HG03342 (cell line): ENCODE results near the gene LRP1B.

ENCODE experiments used
- ATAC-seq: cut with Tn5 transposase; IDR thresholded peaks from one replicate; pipeline ENCODE4 v1.9.1; 2021; ENCODE audit warnings: mild to moderate bottlenecking, moderate library complexity; ENCODE audit not compliant: unreplicated experiment

Gene LRP1B

DNA sequence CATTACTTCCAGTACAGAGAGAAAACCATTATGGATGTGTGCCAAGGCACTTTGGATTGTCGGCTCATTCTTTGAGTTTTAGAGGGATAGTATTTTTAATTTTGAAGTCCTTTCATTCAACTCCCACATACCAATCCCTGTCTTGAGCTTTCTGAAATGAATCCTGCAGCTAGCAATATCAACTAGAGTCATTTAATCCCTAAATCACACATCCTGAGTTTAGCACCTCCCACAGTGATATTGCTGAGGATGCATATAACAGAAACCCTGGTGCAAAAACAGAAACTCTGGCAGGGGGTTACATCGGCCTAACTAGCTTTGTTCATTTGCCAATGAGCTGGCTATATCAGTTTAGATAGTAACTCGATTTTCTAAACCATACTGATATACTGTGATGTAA lies 427.3 kb downstream of the LRP1B start:
- no peak for ATAC-seq

DNA sequence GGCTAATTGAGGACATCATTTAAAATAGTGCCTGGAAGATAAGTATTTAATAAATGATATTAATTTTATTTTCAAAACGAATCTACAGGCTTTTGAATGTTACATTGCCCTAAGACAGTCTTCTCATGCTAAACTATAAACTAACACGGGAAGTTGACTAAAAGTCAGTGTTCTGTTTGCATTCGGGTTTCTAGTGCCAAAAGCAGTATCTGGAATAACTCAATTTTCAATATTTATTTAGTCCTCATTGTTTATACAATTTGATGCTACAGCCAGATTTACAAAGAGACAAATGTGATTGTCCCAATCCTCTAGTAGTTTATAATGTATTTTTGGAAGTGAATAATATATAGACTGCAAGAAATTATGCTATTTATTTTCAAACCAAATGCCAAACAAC lies 429.2 kb downstream of the LRP1B start:
- no peak for ATAC-seq

DNA sequence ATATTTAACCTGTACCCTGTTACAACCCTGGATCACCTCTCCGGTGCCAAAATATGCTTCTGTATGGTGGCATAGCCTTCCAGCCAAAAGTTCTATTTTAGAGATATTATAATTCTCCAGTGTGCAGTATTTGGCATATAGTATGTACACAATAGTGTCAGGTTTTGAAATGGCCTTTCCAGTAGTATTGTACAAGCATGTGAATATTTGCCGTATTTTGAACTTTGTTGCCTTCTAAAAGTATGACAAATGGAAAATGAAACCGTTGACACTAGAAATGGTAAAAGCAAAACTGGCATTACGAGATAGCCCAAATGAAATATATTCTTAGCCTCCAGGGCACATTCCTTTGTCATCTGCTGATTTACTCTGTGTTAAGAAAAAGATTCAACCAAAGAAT lies 431.2 kb downstream of the LRP1B start:
- ATAC-seq = no peak

DNA sequence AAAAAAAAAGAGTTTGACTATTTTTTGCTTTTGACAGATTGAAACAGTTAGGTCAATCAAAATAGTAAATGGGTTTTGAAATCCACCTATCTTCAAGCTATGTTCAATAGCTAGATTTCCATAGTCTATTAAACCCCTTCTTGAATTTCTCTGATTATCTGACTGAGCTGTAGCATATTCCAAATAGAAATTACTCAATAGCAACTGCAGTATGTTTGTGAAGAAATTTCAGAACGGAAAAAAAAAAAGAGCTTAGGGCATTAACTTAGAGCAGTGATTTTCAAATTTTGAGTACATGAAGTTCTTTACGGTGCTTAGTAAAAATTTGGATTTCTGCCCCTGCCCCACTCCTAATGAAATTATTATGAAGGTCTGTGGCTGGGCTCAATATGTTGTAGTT lies 432.3 kb downstream of the LRP1B start:
- no peak for ATAC-seq

DNA sequence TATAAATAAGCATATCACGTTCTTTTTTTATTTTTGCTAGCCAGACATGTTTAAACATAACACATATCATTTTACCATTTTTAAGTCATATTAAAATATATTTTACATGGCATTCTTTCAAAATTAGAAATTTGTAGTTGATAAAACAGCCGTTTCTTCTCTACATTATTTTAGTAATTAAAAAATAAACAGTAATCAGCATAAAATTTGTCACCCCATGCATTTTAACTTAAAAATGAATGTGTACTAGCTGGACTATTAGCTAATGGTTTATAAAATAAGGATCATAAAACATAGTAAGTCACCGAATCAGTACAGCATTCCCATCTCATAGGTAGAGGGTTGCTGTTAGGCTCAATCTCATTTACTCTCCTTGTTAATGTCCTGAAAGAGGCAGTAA lies 433.8 kb downstream of the LRP1B start:
- ATAC-seq = no peak

DNA sequence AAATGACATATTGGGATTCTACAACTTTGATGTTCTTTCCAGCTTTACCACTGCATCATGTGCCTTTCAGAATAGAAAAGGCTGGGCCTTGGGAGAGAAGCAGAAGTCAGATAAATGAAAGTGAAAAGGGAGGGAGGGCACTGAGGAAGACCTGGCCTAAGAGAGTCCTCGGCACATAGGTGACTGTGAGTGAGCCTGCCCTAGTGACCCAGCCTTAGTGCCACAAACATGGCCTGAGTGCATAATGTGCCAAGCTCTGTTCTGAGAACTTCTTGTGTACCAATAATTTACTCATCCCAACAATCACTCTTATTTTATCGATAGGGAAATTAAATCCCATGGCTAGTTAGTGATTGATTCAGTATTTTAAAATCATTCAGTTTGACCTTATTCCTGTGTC lies 436.6 kb downstream of the LRP1B start:
- ATAC-seq = no peak

DNA sequence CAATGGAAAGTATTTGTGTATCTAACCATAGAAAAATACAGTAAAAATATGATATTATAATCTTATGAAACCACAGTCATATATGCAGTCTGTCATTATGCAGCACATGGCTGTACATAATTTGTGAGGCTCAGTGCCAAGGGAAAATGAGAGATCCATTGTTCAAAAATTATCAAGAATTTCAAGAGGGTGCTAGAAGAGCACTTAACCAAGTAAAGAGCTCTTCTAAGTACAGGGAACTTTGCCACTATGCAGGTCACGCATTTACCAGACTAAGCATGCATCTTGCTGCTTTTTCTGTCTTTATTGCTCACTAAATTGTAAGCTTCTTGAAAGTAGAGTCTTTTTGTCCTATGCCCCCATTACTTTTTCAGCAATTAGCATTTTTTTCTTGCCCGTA lies 438.0 kb downstream of the LRP1B start:
- no peak for ATAC-seq

DNA sequence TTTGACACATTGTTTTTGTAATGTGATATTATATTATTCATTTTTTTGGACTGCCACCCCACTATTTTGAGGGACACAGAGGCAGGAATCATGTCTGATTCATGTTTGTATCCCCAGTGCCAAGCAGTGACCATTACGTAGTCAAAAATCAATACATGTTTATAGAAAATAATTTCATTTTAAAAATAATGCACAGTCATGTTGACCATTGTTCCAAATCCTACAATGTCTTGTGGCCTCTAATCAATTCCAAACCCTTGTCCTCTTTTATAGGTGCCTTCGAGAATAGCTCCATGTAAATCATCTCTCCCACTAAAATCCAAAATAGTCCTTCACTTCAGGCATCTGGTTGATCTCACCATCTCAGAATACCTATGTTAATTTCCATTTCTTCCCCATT lies 454.7 kb downstream of the LRP1B start:
- ATAC-seq = no peak

DNA sequence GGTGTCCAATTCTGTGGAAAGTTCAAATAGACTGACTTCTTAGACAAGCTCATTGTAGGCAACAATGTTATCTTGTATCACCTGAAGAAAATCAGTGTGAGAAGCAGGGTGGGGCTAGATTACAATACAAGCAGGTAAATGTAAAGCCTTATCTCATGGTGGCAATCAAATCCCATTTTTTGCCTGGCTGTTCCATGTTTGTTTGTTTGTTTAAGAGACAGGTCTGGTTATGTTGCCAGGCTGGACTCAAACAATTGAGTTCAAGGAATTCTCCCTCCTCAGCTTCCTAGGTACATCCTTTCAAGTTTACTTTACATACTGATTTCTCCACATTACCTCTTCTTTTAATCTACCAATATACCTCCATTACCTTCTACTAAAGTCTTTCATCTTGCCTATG lies 464.6 kb downstream of the LRP1B start:
- no peak for ATAC-seq

DNA sequence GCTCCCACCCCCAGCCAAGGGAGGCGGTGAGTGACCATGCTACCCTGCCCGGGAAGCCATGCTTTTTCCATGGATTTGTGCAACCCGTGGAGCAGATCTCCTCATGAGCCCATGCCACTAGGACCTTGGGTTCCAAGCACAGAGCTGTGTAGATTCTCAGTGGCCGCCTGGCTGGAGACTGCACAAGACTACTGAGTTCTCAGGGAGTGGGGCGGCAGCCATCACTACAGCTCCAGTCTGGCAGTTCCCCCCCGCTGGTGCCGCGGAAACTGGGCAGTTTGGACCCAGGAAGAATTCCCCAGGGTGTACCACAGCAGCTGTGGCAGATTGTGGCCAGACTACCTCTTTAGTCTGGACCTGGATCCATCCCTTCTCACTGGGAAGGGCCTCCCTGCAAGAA lies 470.6 kb downstream of the LRP1B start:
- ATAC-seq = no peak

DNA sequence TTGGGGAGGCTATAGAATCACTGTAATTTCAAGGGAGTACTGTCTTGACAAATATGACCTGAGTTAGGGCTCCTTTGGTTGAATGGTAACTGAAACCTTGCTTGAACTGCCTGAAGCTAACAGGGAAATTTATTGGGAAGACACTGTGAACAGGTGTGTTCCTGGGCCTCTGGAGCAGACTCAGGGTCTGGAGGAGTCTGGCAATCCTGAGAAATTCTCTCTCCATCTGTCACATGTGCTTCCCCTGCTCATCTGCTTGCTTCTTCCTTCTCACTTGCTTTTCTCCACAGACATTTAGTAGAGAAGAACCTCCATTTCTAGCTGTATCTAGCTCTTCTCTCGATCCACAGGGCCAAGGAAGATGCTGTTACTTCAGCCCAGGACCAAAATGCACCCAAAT lies 476.5 kb downstream of the LRP1B start:
- no peak for ATAC-seq

DNA sequence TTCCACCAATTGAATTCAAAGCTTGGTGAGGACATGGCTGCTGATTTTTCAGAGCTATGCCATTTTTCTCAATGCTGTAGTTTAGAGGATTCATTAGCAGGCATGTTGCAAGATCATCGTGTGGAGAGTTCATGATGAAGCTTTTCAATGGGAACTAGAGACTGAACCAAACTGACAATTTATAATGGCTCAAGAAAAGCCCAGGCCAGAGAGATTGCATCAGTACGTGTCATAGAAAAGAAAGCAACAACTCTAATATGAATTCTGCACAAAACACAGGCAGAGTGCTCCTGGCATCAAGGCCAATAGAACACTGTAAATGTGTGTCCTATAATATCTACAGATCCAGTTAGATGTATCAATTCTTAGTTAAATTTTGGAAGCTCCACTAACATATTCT lies 477.6 kb downstream of the LRP1B start:
- ATAC-seq = no peak

DNA sequence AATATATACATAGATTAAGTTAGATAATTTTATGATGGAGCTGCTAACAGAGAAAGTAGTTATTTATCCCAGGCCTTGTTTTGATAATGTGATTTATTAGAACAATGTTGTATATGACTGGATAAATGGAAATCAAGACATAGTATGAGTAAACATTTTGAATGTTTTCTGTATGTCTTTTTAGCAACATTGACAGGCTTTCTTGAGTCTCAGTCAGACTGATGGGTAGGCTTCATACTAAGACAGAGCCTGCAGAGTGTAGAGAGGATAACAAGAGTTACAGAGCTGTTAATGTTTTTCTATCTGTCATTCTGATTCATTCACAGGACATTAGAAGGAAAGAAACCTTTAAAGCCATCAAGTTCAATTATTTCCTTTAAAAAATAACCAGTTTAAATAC lies 478.5 kb downstream of the LRP1B start:
- ATAC-seq = no peak

DNA sequence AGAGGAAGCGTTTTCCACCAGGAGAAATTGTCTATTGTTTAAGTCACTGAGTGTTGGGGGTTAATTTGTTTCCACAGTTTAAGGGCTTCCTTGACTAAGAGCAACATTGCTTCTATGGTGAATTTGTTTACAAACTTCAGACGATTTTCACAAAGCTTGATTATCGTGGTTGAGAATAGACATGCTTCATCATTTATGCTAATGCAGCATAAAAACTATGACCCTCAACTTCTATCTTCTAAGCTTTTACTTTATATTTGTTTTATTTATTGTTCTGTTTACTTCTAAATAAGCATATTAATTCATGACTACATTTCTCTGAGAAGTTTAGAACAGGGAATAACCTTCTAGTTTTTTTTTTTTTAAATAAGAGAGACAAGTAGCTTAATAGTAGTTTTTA lies 483.5 kb downstream of the LRP1B start:
- ATAC-seq = no peak

DNA sequence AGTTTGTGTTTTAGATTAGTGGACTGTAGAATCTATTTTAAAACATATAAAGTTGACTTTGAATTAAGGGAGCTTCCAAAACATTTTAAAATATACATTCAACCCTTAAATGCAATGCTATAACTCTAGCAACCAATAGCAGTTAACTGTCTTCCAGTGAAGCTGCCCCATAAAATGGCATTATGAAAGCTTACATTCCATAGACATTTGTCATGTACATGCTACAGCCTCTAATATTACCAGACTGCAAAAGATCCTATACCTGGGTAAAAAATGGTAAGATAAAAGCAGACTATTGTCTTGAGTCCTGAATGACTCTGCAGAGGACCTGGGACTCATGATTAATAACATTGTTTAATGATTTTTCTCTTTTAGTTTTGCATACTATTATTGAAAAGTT lies 489.4 kb downstream of the LRP1B start:
- no peak for ATAC-seq

DNA sequence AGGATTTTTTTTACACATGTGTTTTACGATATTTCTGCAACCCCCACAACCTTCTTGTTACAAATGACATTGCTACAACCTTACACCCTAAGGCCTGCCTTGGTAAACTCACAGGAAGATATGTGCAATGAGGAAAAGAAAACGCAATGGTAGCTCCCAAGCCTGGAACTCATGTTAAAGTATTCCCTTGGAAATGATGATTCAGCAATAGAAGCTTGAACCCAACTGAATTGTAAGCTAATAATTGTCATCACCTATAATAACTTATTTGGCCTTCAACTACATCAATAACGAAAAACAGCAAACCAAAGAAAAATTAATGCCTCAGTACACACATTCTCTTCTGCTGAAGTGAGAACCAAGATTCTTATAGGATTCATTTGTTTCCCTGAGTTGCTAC lies 491.0 kb downstream of the LRP1B start:
- ATAC-seq = no peak

DNA sequence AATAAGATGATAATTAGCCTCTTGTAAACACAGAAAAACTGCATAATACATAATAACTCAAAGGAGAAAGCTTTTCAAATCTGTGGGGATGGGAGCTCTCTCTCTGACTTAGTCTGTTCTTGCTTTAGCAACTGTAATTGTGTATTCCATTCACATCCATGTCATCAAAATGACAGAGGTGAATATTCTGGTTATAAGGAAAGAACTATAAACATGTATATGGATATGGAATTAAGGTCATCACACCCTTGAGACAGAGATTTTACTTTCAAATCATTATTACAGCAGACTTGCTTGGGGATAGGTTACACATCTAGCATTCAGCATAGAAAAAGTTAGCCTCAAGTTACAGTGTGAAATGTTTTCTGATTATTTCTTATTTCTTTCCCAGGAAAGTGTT lies 497.7 kb downstream of the LRP1B start:
- no peak for ATAC-seq

DNA sequence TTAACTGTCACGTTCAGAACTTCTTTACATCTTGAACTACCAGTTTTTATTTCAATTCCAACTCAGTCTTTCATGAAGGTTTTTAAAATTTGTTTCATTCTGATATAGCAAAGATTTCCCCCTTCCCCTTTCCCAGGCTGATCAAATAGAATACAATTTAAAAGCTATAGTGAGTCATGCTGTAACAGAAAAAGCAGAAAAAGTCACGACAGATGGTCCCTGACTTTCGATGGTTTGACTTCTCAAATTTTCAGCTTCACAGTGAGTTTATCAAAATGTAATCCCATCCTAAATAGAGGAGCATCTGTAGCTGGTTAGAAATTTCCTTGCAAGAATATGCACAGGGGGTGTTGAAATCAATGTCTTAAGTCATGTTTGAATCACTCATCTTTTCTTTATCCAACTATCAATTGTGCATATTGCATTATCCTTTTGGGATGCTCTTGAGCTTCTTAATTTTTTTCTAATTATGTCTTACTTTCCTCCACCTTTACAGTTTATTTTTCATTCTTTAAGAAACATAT lies 500.3 kb downstream of the LRP1B start:
- ATAC-seq = no peak

DNA sequence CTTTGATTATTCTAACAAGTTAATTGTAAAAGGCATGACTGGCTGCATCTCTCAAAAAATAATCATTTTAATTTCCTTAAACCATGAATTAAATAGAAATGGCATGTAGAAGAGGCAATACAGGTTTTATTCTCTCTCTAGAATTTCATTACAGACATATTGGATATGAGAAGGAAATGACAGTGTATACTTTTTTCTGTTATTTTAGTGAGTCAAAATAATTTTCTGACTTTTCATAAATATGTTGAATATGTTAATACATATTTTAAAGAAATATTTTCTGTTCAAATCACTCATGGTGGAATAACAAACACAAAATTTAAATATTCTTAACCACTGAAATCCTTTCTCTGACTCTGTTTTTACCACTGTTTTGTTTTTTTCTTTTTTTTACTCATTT lies 510.4 kb downstream of the LRP1B start:
- ATAC-seq = no peak

DNA sequence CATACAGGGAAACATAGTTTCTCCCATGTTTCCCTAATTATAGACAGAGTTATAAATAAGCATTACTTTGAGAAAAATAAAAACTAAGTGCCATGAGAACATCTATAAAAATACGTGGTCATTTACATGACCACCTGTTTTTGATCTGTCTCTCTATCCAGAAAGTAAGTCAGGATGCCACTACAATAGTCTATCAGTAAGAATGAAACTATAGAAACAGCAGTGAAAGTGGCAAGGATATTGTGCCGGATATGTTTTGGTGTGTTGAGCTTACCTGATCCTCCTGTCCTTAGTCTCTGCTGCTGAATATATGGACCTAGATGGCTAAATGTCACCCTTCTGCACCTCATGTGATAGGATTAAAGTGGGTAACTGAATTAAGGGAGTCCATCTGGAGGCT lies 512.4 kb downstream of the LRP1B start:
- ATAC-seq = no peak

DNA sequence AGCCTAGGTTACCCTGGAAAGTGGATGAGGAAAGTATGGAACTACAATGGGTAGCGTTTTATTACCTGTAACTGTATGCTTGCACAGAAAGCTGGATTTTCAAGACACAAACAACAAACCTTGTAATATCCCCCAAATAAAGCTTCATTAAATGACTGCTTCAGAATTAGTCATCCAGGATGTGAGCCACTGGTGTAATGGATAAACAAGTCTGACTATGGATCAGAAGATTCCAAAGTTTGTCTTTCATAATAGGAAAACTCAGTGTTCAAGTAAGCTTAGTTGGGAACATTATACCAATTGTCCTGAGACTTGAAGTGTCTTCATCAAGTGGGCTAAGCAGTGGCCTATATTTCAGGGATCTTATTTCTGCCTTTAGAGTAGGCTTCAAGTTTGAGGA lies 518.8 kb downstream of the LRP1B start:
- no peak for ATAC-seq

DNA sequence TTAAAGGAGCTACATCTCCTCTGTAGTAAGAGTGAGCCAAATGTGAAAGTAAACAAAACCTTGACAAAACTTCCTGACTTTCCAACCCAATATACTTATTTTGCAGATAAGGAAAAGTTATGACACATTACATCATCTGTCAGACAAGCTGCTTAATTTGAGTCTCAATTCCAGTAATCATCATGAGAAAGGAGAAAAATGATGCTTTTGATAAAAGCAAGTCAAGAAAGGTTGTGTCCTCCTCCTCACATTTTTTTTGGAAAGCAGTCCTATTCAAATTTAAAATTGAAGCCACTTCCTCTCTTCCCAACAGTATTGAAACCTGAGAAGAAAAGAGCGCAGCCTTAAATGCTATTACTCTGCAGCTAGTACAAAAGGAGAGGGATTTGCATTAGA lies 519.6 kb downstream of the LRP1B start:
- ATAC-seq = no peak

DNA sequence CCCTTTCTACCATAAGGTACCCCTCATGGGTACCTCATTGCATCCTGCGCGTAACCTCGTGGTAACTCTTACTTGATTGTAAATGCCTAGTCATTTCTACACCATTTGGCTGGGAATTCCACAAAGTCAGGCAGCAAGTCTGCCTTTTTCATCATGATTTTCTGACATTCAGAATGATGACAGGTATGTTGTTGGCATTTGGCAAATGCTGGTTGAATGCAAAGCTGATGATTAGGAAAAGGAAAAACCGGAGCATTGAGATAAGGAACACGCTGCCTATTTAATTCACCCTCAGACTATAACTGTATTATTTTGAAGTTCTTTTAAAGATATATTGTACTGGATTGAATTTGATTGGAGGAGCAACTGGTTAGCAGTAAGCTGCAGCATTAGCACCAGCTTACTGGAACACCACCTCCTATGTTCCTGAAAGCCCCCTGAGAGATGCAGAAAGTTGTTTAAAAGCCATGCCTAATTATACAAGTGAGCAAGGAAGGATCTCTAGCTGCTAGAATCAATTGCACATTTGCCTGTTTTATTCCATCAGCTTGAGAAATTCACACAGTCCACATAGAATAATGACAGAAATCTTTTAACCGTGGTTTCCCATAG lies 520.1 kb downstream of the LRP1B start:
- no peak for ATAC-seq

DNA sequence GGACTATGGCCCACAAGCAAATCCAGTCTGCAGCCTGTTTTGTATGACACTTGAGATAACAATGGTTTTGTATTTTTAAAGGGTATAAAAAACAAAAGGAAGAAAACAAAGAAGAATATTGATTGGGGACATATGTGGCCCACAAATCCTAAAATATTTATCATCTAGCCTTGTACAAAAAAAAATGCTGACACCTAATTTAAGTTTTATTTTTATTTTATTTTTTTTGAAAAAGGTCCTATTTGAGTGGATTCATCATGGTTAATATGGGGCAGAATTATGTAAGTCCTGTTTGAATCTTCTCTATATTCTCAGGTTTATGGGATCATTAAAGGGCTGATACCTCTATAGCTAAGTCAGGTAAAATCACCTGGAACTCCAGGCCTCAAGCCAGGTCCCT lies 525.7 kb downstream of the LRP1B start:
- ATAC-seq = no peak
